GM18951 (cell line): ENCODE results near the gene NUDT14.

ENCODE experiments used
- POLR2A ChIP-seq: IDR thresholded peaks from 4 replicates; pipeline ENCODE4 v1.6.1; 2011; ENCODE audit warnings: mild to moderate bottlenecking; ENCODE audit not compliant: insufficient read length, insufficient read depth; ENCODE audit errors: extremely low read depth
- in situ Hi-C: fragments of 300-500 bp; cut with MboI; formaldehyde crosslinking; loops from one replicate; pipeline ENCODE4 v1.12.0; 2022; ENCODE audit warnings: low sequenced_read_pairs, mixed read lengths, inconsistent platforms; ENCODE audit not compliant: unreplicated experiment

The NUDT14 gene

DNA sequence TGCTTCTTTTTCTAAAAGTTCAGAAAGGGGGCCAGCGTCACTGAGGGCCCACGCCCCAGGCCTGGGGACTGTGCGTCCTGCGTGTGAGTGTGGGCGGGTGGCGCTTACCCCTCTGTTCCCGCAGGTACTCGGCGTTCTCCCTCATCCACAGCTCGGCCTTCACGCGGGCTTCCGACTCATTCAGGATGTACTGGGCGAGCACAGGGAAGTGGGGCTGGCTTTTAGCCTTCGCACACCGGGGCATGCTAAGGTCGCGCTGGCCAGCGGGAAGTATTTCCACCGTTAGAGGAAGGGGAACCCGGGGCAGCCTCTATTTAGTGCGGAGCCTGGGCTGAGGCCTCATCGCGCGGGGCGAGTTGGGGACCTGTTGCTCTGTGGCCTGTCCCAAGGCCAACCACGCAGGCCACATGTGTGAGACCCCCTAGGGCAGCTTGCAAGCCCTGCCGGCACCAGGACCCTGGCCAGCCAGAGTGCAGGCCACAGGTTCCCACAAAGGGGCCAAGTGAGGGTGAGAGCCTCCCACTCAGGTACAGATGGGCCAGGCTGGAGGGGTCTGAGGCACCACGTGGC, 38.0 kb upstream of the NUDT14 start:
- TF ChIP-seq POLR2A, result no peak
- in situ Hi-C loops, result no loop called here

DNA sequence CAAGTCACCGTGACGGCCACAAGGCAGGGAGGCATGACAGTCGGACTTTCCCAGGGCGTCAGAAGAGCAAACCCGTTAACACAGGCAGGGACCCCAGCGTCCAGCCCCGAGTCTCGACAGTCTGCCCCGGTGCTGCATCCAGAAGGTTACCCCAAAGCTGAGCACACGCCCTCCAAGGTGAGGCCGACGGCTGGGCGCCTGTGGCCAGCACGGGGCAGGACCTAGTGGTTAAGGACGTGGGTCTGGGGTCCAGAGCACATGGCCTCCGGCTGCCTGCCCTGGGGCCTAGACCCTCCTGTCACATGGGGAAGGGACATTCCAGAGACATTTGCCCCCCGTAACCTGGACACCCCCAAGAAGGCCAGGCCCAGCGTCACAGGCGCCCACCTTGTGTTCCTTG, 37.5 kb upstream of the NUDT14 start:
- no peak for TF ChIP-seq POLR2A
- in situ Hi-C loops, result no loop called here

DNA sequence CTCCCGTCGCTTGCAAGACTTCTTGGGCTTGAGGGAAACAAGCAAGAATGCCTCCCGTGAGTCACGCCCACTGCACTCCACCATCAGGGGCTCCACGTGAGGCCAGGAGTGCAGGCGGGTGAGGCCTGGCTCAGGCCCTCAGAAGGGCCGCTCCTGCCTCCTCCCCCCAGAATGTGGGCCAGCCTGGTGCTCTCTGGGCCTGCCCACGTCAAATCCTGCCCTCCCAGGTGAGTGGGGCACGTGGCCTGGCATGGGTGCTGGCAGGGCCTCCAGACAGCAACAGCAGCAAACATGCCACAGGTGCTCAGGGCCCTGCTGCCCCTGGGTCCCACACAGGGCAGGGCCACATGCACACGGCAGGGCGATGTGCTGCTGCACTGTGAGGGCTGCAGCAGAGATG, 36.7 kb upstream of the NUDT14 start:
- in situ Hi-C loops, result no loop called here

DNA sequence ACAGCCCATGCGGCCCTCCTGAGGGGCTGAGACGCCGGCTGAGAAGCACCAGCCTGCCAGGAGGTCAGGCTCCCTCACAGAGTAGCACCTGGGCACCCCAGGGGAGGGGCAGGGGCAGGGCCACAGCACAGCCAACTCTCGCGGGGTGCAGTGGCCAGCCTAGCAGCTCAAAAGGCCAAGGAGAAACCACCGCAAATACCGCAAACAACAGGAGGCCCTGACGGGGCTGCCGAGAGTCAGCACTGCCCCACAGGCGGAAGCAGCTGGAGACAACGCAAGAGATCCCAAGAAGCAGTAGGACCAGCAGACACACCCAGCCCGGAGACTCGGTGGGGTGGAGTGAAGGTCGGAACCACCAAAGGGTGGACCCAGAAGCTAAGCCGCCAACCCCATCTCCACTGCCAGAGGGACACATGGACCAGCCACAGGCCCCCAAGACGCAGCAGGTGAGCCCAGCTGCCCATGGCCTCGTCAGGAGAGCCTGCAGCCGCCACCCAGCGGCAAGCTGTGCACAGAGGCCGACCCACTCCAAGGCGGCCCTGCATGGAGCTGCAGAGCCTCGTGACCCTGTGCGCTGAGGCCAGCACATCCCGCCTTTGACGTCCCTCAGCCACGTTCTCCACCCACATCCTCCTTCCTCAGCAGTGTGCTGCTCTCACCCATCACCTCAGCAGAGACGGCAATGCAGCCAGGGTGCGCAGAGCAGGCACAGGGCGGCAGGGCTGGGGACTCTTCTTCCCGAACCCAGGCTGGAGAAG, 35.6 kb upstream of the NUDT14 start:
- no peak for TF ChIP-seq POLR2A
- in situ Hi-C loops, result no loop called here

More for the DNA sequence above, 36.7 kb upstream of the NUDT14 start:
- TF ChIP-seq POLR2A, result no peak

DNA sequence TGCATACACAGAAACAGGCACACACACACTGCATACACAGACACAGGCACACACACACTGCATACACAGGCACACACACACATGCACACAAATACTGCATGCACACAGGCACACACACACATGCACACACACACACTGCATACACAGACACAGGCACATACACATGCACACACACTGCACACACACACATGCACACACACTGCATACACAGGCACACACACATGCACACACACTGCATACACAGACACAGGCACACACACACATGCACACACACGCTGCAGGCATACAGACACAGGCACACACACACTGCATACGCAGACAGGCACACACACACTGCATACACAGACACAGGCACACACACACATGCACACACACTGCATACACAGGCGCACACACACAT, 34.5 kb upstream of the NUDT14 start:
- TF ChIP-seq POLR2A, result no peak

DNA sequence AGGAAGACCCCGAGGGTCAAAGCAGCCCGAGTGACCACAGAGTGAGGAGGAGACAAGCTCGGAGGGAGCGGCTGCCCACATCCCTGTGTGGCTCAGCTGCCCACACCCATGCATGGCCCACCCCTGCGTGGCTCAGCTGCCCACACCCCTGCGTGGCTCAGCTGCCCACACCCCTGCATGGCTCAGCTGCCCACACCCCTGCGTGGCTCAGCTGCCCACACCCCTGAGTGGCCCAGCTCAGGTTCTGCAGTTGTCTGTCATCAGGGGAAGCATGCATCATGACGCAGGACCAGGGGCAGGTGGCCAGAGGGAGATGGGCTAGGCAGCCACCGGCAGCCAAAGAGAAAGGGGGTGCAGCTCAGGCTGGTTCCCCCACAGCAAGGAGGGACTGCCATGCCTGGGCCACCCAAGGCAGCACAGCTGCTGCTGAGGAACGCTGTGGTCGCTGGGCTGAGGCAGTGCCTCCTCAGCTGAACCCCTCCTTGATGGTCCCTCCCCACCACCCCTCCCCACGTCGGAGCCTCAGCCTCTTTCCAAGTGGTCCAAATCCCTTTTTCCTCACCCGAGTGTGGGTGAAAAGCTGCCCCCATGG, 33.3 kb upstream of the NUDT14 start:
- no peak for TF ChIP-seq POLR2A
- in situ Hi-C loops, result no loop called here

More for the DNA sequence above, 34.5 kb upstream of the NUDT14 start:
- in situ Hi-C loops, result no loop called here

DNA sequence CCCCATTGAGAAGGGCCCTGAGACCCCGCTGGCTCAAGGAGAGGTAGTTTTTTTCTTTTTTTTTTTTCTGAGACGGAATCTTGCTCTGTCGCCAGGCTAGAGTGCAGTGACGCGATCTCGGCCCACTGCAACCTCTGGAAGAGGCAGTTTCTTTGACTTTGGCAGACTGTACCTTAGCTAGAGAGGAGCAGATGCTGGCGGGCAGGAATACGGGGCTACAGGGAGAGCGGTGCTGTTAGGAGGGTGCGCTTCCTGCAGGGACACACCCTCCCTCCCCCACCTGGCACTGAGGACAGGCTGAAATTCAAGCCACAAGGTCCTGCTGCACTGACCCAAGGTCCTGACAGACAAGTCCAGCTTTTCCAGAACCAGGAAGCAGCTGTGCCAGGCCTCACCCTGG, 32.2 kb upstream of the NUDT14 start:
- in situ Hi-C loops, result no loop called here
- no peak for TF ChIP-seq POLR2A

- TF ChIP-seq POLR2A, result no peak
- in situ Hi-C loops, result no loop called here
Measured at GRCh38 chr14:105212541-105213300, 31.6 kb upstream of the NUDT14 start.

DNA sequence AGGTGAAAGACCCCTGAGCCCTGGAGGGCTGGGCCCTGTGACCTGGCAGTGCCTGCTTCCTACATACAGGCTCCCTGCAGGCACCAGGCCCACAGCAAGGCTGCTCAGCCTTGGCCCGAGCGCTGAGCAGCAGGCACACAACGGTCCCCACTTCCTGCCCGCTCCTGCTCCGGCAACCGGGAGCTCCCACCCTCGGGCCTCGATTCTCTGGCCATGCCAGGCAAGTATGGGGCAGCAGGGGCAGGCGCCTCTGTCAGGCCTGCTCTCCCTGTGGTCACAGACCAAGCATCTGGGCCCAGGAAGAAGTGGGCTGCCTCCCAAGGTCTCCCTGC, 30.6 kb upstream of the NUDT14 start:
- in situ Hi-C loops, result no loop called here
- TF ChIP-seq POLR2A, result no peak

DNA sequence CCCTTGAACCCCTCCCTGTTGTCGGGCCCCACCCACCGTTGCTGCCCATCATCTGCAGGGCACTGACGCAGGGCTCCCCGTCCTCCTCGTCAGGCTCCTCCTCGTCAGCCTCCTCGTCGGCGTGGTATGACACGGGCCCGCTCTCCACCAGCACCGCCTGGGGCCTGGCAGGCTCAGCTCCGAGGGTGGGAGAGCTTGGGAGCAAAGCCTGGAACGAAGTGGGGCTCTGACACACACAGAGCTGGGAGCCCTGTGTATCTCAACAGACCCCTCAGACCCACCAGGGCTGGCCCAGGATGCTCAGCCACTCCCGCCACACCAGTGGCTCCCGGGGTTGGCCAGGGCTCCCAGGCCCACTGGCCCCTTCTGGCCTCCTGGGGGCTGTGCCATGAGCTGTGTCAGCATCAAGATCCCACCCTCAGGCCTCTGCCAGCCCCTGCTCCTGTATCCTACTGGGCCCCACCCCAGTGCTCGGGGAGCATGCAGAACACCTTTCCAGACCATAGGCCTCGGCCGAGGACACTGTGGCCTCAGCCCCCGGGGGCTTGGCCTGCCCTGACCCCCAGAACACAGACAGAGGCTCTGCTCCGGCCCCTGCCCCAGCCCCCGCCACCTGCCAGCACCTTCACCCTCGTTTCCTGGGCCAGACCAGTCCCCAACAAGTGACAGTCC, 30.1 kb upstream of the NUDT14 start:
- in situ Hi-C loops, result no loop called here

DNA sequence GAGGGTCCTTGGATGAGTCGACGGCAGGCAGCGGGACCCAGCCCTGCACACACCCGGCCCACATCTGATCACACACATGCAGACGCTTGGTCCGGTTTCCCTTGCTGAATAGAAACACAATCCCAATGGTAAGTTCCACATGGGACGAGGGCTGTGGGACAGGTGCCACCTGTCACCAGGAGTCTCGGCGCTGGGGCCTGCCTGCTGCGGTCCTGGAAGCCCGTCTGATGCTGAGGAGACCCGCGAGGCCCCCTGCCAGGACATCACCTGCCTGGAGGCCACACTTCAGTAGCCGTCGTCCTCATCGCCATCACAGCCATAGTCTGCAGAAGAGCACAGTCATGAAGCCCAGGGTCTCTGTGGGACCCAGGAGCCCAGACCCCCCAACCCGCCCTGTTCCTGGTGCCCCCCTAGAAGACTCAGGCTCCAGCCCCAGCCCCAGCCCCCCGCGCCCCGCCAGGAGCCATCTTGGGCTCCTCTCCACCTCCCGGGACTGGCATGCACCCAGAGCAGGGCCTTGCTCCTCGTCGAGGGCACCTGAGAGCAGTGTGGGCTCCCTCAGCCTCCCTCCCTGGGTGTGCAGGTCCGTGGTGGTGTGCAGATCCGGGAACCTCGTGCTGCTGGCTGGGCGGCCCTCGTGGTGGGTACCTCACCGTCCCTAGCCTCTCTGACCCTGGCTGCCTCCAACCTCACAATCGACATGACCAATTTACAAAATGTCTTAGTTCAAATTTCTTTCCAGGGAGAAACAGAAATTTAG, 29.3 kb upstream of the NUDT14 start:
- in situ Hi-C loops, result no loop called here
- TF ChIP-seq POLR2A, result no peak

More for the DNA sequence above, 30.1 kb upstream of the NUDT14 start:
- no peak for TF ChIP-seq POLR2A

DNA sequence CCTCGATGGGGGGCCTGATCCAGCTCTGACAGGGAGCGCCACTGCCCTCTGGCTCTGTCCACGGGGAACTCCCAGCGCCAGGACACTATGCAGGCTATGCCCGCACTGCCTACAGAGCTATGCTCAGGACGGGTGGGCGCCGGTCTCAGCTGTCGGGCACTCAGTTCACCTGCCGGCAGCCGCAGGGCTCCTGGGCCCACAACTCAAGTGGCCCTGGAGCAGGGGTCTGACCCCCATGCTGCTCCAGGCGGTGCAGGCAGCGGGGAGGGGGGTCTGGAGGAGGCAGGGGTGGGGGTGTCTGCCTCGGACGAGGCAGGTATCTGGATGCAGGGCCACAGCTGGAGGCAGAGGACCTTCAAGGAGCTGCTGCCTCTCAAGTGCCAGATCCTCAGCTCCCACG, 28.5 kb upstream of the NUDT14 start:
- in situ Hi-C loops, result loop anchor here (10.0 kb wide), 1 partner anchor 55 kb away; no protein-coding TSS in a partner anchor
- no peak for TF ChIP-seq POLR2A

DNA sequence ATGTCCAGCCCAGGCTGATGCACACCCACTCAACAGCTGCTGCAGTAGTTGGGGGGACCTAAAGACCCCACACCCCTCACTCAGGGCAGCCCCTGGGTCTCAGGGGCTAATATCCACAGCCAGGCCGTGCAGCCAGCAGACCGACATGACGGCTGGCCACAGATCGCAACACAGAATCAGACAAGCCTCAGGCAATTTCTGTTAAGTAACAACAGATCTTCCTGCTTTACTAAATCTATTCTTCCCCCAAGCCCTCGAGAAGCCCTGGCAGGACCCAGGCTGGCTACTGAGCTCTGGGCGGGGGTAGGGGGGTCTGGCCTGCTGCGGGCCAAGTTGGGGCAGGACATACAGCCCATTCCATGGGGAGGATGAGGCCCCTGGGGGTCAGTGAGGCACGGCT, 28.0 kb upstream of the NUDT14 start:
- in situ Hi-C loops, result loop anchor here (10.0 kb wide), 1 partner anchor 56 kb away; no protein-coding TSS in a partner anchor
- TF ChIP-seq POLR2A, result no peak

GRCh38 chr14:105208738-105209075, 27.6 kb upstream of the NUDT14 start:
- in situ Hi-C loops, result loop anchor here (10.0 kb wide), 1 partner anchor 56 kb away; no protein-coding TSS in a partner anchor
- TF ChIP-seq POLR2A, result no peak
